HG03196 (cell line): ENCODE data around the gene SLC2A2.

Experiments used
- ATAC-seq: cut with Tn5 transposase; IDR thresholded peaks from one replicate; pipeline ENCODE4 v1.9.1; 2021; ENCODE audit not compliant: unreplicated experiment

SLC2A2 gene

DNA sequence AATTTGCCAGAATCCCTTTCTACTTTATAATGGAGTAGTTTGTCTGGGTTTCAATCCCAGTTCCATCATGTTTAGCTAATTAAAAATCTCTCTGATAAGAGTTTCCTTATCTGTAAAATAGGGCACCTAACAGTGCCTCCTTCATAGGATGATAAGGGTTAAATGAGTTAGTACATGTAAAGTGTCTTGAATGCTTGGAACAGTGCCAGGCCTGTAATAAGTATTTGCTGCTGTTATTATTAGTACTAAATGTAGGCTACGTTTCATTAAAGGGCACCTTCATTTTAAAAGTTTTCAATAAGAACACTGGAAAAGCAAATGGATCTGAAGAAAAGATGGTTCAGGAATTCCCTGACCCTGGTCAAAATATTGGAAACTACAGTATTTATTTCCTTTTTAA lies 11.8 kb upstream of the SLC2A2 start:
- no peak for ATAC-seq

GRCh38 chr3:171028779-171029232 lies 2.3 kb upstream of the SLC2A2 start:
- ATAC-seq: no peak

GRCh38 chr3:171028025-171028778 lies 1.7 kb upstream of the SLC2A2 start:
- no peak for ATAC-seq

DNA sequence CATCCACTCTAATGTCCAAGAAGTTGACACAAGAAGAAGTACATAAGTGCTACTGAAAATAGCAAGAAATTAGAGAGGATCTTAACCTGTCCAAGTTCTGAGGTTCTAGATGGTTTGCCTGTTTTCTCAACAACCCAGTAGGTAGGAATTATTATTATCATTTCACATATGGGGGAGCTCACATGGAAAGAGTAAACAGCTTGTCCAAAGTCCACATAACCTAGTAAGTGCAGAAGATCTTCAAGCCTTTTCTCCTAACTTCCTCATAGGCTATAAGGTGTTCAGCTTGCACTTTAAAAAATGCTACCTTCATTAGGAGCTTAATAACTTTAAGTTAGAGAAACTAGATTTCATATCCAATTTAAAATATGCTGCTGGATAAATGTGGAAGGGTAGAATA lies 3.0 kb downstream of the SLC2A2 start:
- ATAC-seq: no peak

DNA sequence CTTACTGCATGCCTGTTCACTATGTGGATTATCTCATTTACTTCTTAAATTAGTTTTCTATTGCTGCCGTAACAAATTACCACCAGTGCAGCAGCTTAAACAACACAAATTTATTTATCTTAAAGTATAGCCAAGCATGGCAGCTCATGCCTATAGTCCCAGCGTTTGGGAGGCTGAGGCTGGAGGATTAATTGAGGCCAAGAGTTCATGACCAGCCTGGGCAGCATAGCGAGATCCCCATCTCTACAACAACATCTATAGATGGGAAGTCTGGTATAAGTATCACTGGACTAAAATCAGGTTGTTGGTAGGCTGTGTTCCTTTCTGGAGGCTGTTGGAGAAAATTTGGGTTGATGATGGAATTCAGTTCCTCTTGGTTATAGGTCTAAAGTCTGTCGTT lies 5.1 kb downstream of the SLC2A2 start:
- ATAC-seq: no peak

DNA sequence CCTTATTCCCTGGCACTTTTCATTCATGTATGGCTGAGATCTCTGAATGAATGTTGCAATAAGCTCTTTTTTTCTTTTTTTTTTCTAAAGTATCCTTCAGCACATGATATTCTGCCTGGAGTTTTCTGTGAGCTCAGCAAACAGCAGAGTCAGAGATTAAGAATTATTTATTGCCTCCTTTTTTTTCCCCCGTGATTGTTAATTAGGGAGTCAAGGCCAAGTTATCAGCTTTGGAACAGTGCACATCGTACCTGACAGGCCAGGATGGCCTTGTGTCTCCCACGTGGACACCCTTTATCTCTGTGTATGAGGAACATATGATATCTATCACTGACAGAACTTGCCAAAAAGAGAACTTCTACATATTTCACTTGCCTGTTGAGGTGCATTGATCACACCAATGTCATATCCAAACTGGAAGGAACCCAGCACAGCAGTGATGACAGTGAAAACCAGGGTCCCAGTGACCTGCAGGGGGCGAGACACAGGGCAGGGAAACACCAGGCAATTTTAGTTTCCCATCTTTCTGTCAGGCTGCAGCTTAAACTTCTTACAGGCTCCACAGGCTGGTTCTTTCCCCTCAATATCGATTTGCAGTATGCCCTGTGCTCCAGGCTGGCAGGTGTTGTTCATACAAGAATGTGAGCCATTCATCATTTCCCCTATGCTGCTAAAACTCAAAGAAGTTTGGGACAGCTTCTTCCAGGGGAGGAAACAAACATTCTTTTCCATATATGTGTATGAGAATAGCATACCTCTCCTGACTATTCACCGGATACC lies 8.2 kb downstream of the SLC2A2 start:
- no peak for ATAC-seq

- ATAC-seq: no peak
Measured at GRCh38 chr3:171013822-171014748, 12.4 kb downstream of the SLC2A2 start.

DNA sequence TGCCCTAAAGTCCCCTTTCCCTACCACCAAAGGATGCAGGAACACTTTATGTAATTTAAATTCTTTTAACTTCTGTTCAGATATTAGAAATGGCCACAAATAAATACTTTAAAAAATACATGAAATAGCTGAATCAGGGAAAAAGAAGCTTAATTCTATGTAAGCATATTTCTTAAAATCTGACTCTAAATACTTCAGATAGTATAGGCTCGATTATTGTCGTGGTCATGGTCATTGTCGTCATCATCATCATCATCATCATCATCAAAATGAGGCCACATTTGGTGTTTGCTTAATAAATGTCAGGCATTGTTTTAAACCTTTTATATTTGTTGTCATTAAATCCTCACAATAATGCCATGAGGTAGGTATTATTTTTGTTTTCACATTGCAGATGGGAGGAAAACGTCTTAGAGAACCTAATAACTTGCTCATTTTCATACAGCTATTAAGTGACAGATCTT lies 14.6 kb downstream of the SLC2A2 start:
- no peak for ATAC-seq

- no peak for ATAC-seq
Measured at GRCh38 chr3:171011109-171011872, 15.2 kb downstream of the SLC2A2 start.

DNA sequence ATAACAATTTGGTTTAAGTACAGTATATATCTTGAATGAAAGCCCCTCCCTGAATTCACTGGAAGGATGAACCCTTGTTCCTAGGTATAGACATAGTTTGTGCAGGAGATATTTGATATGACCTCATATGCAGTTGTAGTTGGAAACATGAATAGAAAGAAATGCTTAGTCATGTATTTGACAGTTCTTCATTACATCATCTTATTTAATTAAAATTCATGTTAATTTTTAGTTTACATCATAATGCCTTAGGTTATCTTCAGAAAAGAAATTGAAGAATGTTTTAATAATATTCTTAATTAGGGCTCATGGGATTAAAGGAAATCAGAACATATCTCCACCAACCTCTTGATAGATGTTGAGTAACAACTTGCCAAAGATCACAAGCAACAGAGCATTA lies 19.2 kb downstream of the SLC2A2 start:
- no peak for ATAC-seq

- no peak for ATAC-seq
Measured at GRCh38 chr3:171005648-171006047, 20.9 kb downstream of the SLC2A2 start.

DNA sequence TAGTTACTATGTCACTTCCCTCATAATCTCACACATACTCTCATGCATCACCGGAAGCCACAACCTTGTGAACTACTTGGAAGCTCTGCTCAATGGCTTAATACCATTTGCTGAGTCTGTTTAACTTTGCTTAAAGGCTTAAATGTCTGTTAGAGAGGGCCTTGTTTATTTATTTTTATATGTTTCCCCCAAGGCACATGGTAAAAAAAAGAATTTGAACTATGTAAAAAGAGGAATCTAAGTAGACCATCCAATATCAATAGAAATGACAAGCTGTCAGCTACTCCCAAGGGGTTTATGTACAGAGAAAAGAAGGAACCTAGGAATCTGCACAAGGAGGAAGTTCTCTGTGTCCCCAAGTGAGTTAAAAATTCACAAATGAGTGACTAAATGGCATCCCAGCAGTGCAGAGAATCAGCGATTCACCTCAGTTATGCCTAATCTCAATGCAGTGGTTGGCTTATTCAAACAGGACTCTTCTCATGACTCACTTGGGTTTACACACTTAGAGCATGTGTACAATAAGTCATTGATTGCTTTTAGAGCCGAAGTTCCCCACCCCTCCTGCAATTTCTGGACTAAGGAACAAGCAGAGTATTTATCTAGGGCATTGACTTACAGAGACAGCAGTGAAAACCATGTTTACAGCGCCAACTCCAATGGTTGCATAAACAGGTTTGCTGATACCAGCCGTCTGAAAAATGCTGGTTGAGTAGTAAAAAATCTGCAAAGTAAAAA lies 24.4 kb downstream of the SLC2A2 start:
- ATAC-seq: no peak

DNA sequence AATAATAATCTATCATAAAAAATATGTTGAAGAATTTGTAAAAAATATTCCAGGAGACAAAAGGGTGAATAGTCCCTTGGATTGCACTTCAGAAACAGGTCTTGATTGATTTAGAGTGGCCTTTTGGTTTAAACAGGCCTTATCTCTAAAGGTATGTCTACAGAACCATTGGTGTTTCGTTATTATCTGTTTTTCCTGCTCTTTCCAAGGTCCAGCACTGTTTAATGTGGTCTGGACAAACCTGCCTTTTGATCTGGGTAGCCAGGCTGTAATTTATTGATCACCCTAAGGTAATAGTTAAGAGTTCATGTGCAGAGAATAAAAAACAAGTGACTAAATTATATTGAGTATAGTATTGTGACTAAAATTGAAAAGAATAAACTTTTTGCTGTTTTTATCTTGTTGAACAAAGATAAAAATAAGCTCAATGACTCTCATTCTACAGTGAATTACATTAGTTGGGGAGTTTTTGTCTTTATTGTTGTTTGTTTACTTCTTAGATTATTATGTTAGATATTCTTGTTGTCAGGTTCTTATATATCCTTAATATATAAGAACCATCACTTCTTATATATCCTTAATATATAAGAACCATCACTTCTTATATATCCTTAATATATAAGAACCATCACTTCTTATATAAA lies 25.1 kb downstream of the SLC2A2 start:
- no peak for ATAC-seq

- no peak for ATAC-seq
Measured at GRCh38 chr3:171000281-171000680, 26.2 kb downstream of the SLC2A2 start.

GRCh38 chr3:170999737-171000242 lies 26.7 kb downstream of the SLC2A2 start:
- no peak for ATAC-seq

- ATAC-seq: no peak
Measured at GRCh38 chr3:170997961-170998913, 28.3 kb downstream of the SLC2A2 start.

GRCh38 chr3:170992854-170993253 lies 33.7 kb downstream of the SLC2A2 start:
- no peak for ATAC-seq

- ATAC-seq: no peak
Measured at GRCh38 chr3:170991664-170992063, 34.9 kb downstream of the SLC2A2 start.
